Trophoblast cell (in vitro differentiated cells and primary cell): Measurements from ENCODE around the gene CELF5.

ENCODE experiments used
- DNase-seq, 2 donors: peaks; one replicate each; pipeline ENCODE4 v3.0.0-alpha.2; 2016
- H2AFZ ChIP-seq: 2 replicates; pipeline ENCODE4 v1.6.1; 2013; ENCODE audit warnings: low read length, moderate library complexity, mild to moderate bottlenecking; ENCODE audit not compliant: insufficient read depth, poor library complexity
- H2AK5ac ChIP-seq: 2 replicates; pipeline ENCODE4 v1.6.1; 2013; ENCODE audit warnings: mild to moderate bottlenecking, low read length
- H2BK120ac ChIP-seq: 2 replicates; pipeline ENCODE4 v1.6.1; 2013; ENCODE audit warnings: low read length, mild to moderate bottlenecking, moderate library complexity; ENCODE audit not compliant: insufficient read depth, poor library complexity
- H2BK12ac ChIP-seq: 2 replicates; pipeline ENCODE4 v1.6.1; 2013; ENCODE audit warnings: mild to moderate bottlenecking, low read length, moderate library complexity
- H2BK5ac ChIP-seq: 2 replicates; pipeline ENCODE4 v1.6.1; 2013; ENCODE audit warnings: low read length, low read depth, moderate library complexity, mild to moderate bottlenecking; ENCODE audit not compliant: poor library complexity
- H3K14ac ChIP-seq: 2 replicates; pipeline ENCODE4 v1.6.1; 2013; ENCODE audit warnings: mild to moderate bottlenecking, low read length
- H3K18ac ChIP-seq: 2 replicates; pipeline ENCODE4 v1.6.1; 2013; ENCODE audit warnings: mild to moderate bottlenecking, low read length
- H3K23ac ChIP-seq: 2 replicates; pipeline ENCODE4 v1.6.1; 2013; ENCODE audit warnings: low read length
- H3K27ac ChIP-seq: 2 replicates; pipeline ENCODE4 v1.5.1; 2013; ENCODE audit warnings: low read depth, mild to moderate bottlenecking, inconsistent platforms, low read length, moderate library complexity
- H3K27me3 ChIP-seq: 2 replicates; pipeline ENCODE4 v1.6.1; 2013; ENCODE audit warnings: inconsistent platforms, mild to moderate bottlenecking, low read length, moderate library complexity; ENCODE audit not compliant: insufficient read depth
- H3K36me3 ChIP-seq, 2 experiments: 1 replicate in 1 of 2; 2 replicates in 1 of 2; pipeline ENCODE4 v1.6.1; 2013; ENCODE audit warnings: low read length in 2 of 2, mild to moderate bottlenecking in 2 of 2, moderate library complexity in 1 of 2; ENCODE audit not compliant: insufficient read depth in 2 of 2, control insufficient read depth in 1 of 2
- H3K4ac ChIP-seq: 2 replicates; pipeline ENCODE4 v1.6.1; 2013; ENCODE audit warnings: low read depth, mild to moderate bottlenecking, low read length, moderate library complexity
- H3K4me1 ChIP-seq, 2 experiments: 1 replicate in 1 of 2; 2 replicates in 1 of 2; pipeline ENCODE4 v1.6.1; 2013; ENCODE audit warnings: low read length in 2 of 2, mild to moderate bottlenecking in 2 of 2, moderate library complexity in 1 of 2; ENCODE audit not compliant: insufficient read depth in 2 of 2, control insufficient read depth in 1 of 2
- H3K4me2 ChIP-seq: 2 replicates; pipeline ENCODE4 v1.6.1; 2013; ENCODE audit warnings: inconsistent platforms, mild to moderate bottlenecking, low read length, moderate library complexity
- H3K4me3 ChIP-seq: 2 replicates; pipeline ENCODE4 v1.5.1; 2013; ENCODE audit warnings: mild to moderate bottlenecking, low read depth, low read length, inconsistent platforms
- H3K79me1 ChIP-seq: one replicate; pipeline ENCODE4 v1.6.1; 2013; ENCODE audit warnings: low read length
- H3K79me2 ChIP-seq: 2 replicates; pipeline ENCODE4 v1.6.1; 2013; ENCODE audit warnings: low read length, mild to moderate bottlenecking; ENCODE audit not compliant: control insufficient read depth, insufficient read depth, poor library complexity
- H3K9ac ChIP-seq: 2 replicates; pipeline ENCODE4 v1.6.1; 2013; ENCODE audit warnings: mild to moderate bottlenecking, low read length
- H3K9me3 ChIP-seq: 2 replicates; pipeline ENCODE4 v1.6.1; 2013; ENCODE audit warnings: low read depth, mild to moderate bottlenecking, control low read depth, inconsistent platforms, low read length; ENCODE audit not compliant: insufficient read depth
- H4K12ac ChIP-seq: 2 replicates; pipeline ENCODE4 v1.6.1; 2013; ENCODE audit warnings: low read depth, mild to moderate bottlenecking, low read length, moderate library complexity
- H4K8ac ChIP-seq: 2 replicates; pipeline ENCODE4 v1.6.1; 2013; ENCODE audit warnings: low read depth, mild to moderate bottlenecking, low read length, moderate library complexity
- H4K91ac ChIP-seq: one replicate; pipeline ENCODE4 v1.6.1; 2013; ENCODE audit warnings: low read depth, mild to moderate bottlenecking, low read length, moderate library complexity
- WGBS: extraction: QIAGEN DNeasy Blood & Tissue Kit; methylation state at CpG from one replicate; pipeline ENCODE4 v1.1.7; 2013; ENCODE audit warnings: missing lambda C conversion rate; ENCODE audit not compliant: insufficient read length, insufficient coverage; ENCODE audit errors: extremely low coverage; 5-methylcytosine and 5-hydroxymethylcytosine counted together

Gene CELF5

GRCh38 chr19:3319643-3320353 is 95.3 kb downstream of the CELF5 start:
- no peak overlapping the region for H3K4me3 ChIP-seq
- H4K8ac ChIP-seq, result no peak overlapping the region
- H3K79me1 ChIP-seq, result no peaks in the 10 kb centered on the region
- no peaks in the 10 kb centered on the region for H3K79me2 ChIP-seq
- no peak overlapping the region for H2BK12ac ChIP-seq
- H4K91ac ChIP-seq, result no peak overlapping the region
- WGBS, result 100% methylated on average over 1 of the region's 18 CpGs
- no peak overlapping the region for H3K4ac ChIP-seq
- H3K9ac ChIP-seq, result no peak overlapping the region
- no peaks in the 10 kb centered on the region for H3K36me3 ChIP-seq
- no peak overlapping the region for H3K18ac ChIP-seq
- no peaks in the 10 kb centered on the region for H3K4me1 ChIP-seq
- DNase-seq, result no peak
- H3K23ac ChIP-seq, result no peak overlapping the region
- no peak overlapping the region for H2BK5ac ChIP-seq
- H3K4me2 ChIP-seq, result no peak overlapping the region
- H2AK5ac ChIP-seq, result no peak overlapping the region
- peaks cover 8% of the 10 kb centered on the region for H3K9me3 ChIP-seq
- H2BK120ac ChIP-seq, result no peak overlapping the region
- H4K12ac ChIP-seq, result no peak overlapping the region
- no peak overlapping the region for H3K14ac ChIP-seq
- no peak overlapping the region for H2AFZ ChIP-seq
- no peaks in the 10 kb centered on the region for H3K27me3 ChIP-seq
- no peak overlapping the region for H3K27ac ChIP-seq

- no peak overlapping the region for H2BK5ac ChIP-seq
- peaks cover 8% of the 10 kb centered on the region for H3K9me3 ChIP-seq
- no peak for DNase-seq
- H2AFZ ChIP-seq, result no peak overlapping the region
- no peak overlapping the region for H3K4me2 ChIP-seq
- no peak overlapping the region for H3K14ac ChIP-seq
- no peak overlapping the region for H2BK120ac ChIP-seq
- no peak overlapping the region for H4K91ac ChIP-seq
- H3K27me3 ChIP-seq, result no peaks in the 10 kb centered on the region
- H4K12ac ChIP-seq, result no peak overlapping the region
- no peak overlapping the region for H3K27ac ChIP-seq
- no peaks in the 10 kb centered on the region for H3K79me1 ChIP-seq
- H3K23ac ChIP-seq, result no peak overlapping the region
- H2AK5ac ChIP-seq, result no peak overlapping the region
- H3K4me3 ChIP-seq, result no peak overlapping the region
- no peak overlapping the region for H3K4ac ChIP-seq
- H3K79me2 ChIP-seq, result no peaks in the 10 kb centered on the region
- H3K4me1 ChIP-seq, result no peaks in the 10 kb centered on the region
- no CpG with 5 or more reads among the region's 29 CpGs for WGBS
- no peaks in the 10 kb centered on the region for H3K36me3 ChIP-seq
- no peak overlapping the region for H3K18ac ChIP-seq
- no peak overlapping the region for H3K9ac ChIP-seq
- H4K8ac ChIP-seq, result no peak overlapping the region
- no peak overlapping the region for H2BK12ac ChIP-seq
Observed at GRCh38 chr19:3320354-3320670, 95.9 kb downstream of the CELF5 start.

DNA sequence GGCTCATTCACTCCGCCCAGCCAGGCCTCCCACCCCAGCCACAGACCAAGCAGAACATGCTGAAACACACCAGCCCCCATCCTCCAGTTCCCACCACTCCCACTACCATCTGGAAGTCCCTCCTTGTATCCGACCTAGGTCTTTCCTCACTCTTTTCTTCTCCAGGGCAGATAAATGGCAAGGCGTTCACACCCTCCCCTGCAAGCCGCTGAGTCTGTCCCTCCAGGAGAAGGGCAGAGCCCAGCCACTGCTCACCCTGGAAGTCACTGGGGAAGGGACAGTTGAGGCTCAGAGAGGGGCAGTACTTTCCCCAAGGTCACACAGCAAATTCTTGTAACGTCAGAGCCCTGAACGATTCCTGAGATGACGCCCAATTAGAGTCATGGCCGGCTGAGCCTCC is 96.4 kb downstream of the CELF5 start:
- no peaks in the 10 kb centered on the region for H3K79me2 ChIP-seq
- H3K4me2 ChIP-seq, result no peak overlapping the region
- H2AK5ac ChIP-seq, result no peak overlapping the region
- H3K27me3 ChIP-seq, result no peaks in the 10 kb centered on the region
- no peak overlapping the region for H3K9ac ChIP-seq
- no peak overlapping the region for H3K14ac ChIP-seq
- no peak overlapping the region for H3K23ac ChIP-seq
- H2BK12ac ChIP-seq, result no peak overlapping the region
- H3K9me3 ChIP-seq, result peaks cover 8% of the 10 kb centered on the region
- WGBS, result no CpG with 5 or more reads among the region's 8 CpGs
- H3K18ac ChIP-seq, result no peak overlapping the region
- H4K12ac ChIP-seq, result no peak overlapping the region
- no peak overlapping the region for H4K8ac ChIP-seq
- no peak overlapping the region for H3K4ac ChIP-seq
- no peak overlapping the region for H2BK120ac ChIP-seq
- no peak overlapping the region for H2BK5ac ChIP-seq
- no peak overlapping the region for H3K27ac ChIP-seq
- no peaks in the 10 kb centered on the region for H3K79me1 ChIP-seq
- H4K91ac ChIP-seq, result no peak overlapping the region
- DNase-seq, result no peak
- no peaks in the 10 kb centered on the region for H3K36me3 ChIP-seq
- H3K4me3 ChIP-seq, result no peak overlapping the region
- no peak overlapping the region for H2AFZ ChIP-seq
- no peaks in the 10 kb centered on the region for H3K4me1 ChIP-seq

GRCh38 chr19:3321696-3322095 is 97.2 kb downstream of the CELF5 start:
- H3K79me2 ChIP-seq, result no peaks in the 10 kb centered on the region
- H3K36me3 ChIP-seq, result no peaks in the 10 kb centered on the region
- H2BK5ac ChIP-seq, result no peak overlapping the region
- H3K14ac ChIP-seq, result no peak overlapping the region
- no peak overlapping the region for H2BK120ac ChIP-seq
- no peak overlapping the region for H3K4me3 ChIP-seq
- no CpG with 5 or more reads among the region's 6 CpGs for WGBS
- no peaks in the 10 kb centered on the region for H3K27me3 ChIP-seq
- no peak overlapping the region for H4K12ac ChIP-seq
- H4K8ac ChIP-seq, result no peak overlapping the region
- H3K79me1 ChIP-seq, result no peaks in the 10 kb centered on the region
- no peak overlapping the region for H3K27ac ChIP-seq
- H3K9ac ChIP-seq, result no peak overlapping the region
- H2AFZ ChIP-seq, result no peak overlapping the region
- H3K23ac ChIP-seq, result no peak overlapping the region
- no peak overlapping the region for H2BK12ac ChIP-seq
- no peak overlapping the region for H3K18ac ChIP-seq
- no peak overlapping the region for H3K4ac ChIP-seq
- peaks cover 8% of the 10 kb centered on the region for H3K9me3 ChIP-seq
- H3K4me1 ChIP-seq, result no peaks in the 10 kb centered on the region
- no peak overlapping the region for H4K91ac ChIP-seq
- no peak overlapping the region for H3K4me2 ChIP-seq
- H2AK5ac ChIP-seq, result no peak overlapping the region
- no peak for DNase-seq
